ENCODE data around the gene RAC2.
"Not testable (repeated sequence)": the region's sequence is repeated elsewhere in the genome, so short reads cannot be mapped to it uniquely, and the experiment has no call there.

The RAC2 gene

DNA sequence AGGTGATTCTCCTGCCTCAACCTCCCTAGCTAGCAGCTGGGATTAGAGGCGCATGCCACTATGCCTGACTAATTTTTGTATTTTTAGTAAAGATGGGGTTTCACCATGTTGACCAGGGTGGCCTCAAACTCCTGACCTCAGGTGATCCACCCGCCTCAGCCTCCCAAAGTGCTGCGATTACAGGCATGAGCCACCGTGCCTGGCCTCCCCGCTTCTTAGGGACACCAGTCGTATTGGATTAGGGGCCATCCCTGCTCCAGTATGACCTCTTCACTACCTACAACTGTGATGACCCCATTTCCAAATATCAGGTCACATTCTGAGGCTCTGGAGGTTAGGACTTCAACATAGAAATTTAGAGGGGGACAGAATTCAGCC lies 42.6 kb downstream of the RAC2 start:
- not testable (repeated sequence) for DNase-seq

- DNase-seq, result no peak
These were observed 44.3 kb downstream of the RAC2 start for GRCh38 chr22:37199760-37200108.

GRCh38 chr22:37199103-37199759 lies 44.8 kb downstream of the RAC2 start:
- peak; percentile 98 to 99 for DNase-seq

DNA sequence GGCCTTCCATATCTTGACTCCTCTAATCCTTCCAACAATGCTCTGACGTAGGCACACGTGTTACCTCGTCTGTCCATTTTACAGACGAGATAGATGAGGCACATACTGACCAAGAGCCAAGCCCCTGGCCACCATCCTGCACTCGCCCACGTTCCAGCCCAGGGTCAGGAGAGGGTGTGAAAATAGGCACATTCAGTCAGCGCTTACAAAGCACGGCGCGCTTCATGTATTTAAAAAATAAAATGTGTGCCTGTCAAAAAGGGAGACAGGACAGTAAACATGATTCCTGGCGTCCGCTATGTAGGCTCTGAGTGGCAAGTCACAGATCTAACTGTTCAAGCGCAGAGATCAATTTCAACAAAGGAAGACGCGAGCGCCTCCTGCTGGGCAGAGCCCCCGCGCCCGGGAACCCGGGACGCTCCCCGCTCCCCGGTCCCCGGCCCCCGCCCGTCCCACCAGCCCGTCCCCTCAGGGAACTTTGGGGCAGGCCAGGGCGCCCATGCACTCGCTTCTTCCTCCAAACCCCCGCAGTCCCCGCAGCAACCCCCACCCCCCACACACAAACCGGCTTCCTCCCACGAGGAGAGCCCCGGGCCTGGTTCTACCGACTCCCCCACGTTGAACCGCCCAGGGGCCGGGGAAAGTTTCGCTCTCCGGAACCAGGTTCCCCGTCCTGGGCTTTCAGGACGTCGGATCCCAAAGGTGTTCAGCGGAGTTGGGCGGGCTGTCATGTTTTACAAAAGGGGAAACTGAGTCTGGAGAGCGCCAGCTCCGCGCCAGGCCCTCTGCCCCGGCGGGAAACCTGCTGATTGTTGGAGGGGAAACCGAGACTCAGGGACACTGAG lies 45.6 kb downstream of the RAC2 start:
- peak; percentile 87 to 94 for DNase-seq

DNA sequence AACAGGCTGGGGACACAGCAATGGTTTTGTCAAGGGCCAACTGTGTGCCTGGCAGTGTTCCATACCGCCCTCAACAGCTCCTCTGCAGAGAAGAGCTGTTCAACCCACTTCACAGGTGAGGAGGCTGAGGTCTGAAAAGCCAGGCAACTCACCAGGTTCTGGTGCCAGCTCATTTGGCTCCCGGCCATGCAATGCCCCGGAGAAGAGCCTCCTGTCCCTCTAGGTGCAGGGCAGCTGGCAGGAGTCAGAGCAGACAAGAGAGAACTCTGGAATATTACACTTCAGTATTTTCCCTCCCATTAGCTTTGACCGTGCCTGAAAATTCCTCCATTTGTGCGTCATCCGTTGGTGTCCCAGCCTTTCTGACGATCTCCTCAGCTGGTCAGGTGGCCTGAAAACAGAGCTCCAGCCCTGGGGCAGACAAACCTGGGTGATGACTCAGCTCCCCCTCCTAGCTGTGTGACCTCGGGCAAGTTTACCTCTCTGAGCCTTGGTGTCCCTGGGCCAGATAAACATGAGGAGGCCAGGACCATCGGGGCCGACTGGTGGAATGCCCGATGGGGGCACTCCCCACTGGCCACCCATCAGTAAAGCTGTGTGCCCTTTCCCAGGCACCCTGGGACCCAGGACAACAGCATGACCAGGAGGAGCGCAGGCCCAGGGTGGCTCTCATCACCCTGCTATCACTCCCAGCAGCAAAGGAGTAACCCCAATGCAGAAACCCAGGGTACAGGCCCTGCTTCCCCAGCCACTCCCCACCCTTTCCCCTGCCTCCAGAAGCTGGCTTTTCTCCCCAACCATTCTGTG lies 46.4 kb downstream of the RAC2 start:
- no peak for DNase-seq

- no peak for DNase-seq
These were observed 47.3 kb downstream of the RAC2 start for GRCh38 chr22:37196539-37197450.

GRCh38 chr22:37195921-37196320 lies 48.1 kb downstream of the RAC2 start:
- no peak for DNase-seq

DNA sequence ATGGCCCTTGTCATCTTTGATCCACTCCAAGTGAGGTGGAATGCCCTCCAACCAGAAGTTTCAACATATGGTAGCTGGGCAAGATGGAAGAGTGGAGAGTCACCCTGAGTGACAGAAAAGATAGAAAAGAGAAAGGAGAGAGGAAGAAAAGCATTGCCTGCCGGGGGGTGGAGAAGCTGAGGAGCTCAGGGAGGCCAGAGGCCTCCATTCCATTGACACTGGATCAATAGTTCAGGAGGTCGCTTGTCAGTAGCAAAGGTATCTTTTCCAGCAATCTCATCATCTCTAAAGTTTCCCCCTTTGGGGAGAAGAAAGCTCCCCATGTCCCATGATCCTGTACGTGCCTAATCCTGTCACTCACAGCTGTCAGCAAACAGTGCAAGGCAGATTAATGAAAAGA lies 49.3 kb downstream of the RAC2 start:
- no peak for DNase-seq

GRCh38 chr22:37193629-37194191 lies 50.4 kb downstream of the RAC2 start:
- peak; percentile 25 to 30 for DNase-seq

GRCh38 chr22:37192741-37193140 lies 51.3 kb downstream of the RAC2 start:
- DNase-seq, result no peak

GRCh38 chr22:37192204-37192603 lies 51.9 kb downstream of the RAC2 start:
- no peak for DNase-seq

DNA sequence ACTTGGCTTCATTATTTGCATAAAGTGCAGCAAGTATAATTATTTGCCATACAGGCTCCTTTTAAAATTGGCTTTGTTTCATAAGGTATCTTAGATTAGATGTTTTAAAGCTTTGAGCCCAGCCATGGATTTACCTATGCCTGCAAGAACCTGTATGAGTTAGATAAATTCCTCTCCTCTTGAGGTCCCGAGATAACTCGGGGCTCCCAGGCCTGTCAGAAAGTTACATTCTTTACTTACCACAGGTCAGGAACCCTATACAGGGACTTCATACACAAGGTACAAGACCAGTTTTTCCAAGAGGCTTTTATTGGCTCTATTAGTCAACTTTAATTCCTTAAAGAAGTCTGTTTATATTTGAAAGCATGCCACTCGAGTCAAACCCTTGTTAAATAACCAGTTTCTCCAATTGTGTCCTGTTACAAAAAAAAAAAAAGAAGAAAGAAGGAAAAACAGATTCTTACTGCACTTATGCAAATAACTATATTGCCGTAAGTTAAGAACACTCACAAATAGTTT lies 53.7 kb downstream of the RAC2 start:
- no peak for DNase-seq

DNA sequence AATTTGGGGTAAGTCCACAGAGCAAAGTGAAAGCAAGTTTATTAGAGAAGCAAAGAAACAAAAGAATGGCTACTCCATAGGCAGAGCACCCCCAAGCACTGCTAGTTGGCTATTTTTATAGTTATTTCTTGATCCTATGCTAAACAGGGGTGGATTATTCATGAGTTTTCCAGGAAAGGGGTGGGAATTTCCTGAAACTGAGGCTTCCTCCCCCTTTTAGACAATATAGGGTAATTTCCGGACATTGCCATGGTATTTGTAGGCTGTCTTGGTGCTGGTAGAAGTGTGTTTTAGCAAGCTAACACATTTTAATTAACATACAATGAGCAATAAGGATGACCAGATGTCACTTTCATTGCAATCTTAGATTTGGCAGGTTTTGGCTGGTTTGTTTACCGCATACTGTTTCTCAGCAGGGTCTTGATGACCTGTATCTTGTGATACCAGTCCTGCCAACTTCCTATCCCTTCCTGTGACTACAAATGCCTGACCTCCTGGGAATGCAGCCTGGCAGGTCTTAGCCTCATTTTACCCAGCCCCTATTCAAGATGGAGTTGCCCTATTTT lies 55.1 kb downstream of the RAC2 start:
- no peak for DNase-seq

GRCh38 chr22:37187891-37188761 lies 55.9 kb downstream of the RAC2 start, which contains the start of gene C1QTNF6:
C1QTNF6 (minus strand) TSS chr22:37188247; CDS start chr22:37188213, 34 bp downstream.
- no peak for DNase-seq

GRCh38 chr22:37187552-37187890 lies 56.5 kb downstream of the RAC2 start:
- no peak for DNase-seq

GRCh38 chr22:37186997-37187522 lies 57.0 kb downstream of the RAC2 start:
- DNase-seq, result no peak

DNA sequence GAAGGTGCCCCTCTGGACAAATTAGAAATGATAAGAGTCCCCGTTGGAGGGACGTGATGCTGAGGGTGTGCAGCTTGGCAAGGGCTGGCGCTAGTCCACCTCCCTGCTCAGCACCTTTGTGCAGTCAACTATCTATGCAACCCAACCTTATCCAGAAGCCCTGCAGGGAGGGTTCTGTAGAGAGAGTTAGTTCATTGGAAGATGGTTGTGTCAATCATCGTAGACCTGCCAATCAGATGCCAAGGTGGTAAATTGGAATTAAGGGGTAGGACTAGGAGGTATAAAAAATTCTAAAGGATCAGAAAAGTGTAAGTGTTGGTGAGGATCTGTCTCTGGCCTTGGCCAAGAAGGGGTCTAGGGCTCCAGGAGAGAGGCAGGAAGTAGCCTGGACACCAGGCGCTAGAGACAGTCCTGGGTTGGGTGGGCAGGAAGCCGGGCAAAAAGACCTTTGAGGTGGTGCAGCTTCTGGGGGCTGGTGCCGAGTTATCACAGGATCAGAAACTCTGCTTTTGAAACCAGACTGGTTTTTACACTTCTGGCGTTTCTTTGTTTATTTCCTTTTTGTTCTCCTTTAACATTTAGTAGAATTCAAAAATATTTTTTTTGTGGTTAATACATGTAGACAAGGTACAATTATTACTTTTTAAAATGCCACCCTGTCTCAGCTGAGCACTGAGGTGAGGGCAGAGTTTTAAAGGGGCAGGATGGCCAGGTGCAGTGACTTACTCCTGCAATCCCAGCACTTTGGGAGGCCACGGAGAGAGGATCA lies 57.7 kb downstream of the RAC2 start:
- DNase-seq, result peak in 1 of 2 donors; percentile 47

- no peak for DNase-seq
These were observed 58.3 kb downstream of the RAC2 start for GRCh38 chr22:37185646-37186227.

Data from activated CD4-positive, alpha-beta T cell treated with anti-CD3 and anti-CD28 coated beads for 4 hours (primary cell).